ENCODE measurements around the gene NCAM2.

Gene NCAM2

GRCh38 chr21:21114461-21114860 is 116.3 kb downstream of the NCAM2 start:
- H3K4me3 ChIP-seq (ENCODE audit: low read depth, low read length), result no peak overlapping the region
- no peak for TF ChIP-seq CTCF (IDR thresholded peaks at IDR 0.05; ENCODE audit: borderline replicate concordance, insufficient read depth, low read depth, low read length)

GRCh38 chr21:21119091-21119490 is 120.9 kb downstream of the NCAM2 start:
- no peak for TF ChIP-seq CTCF (IDR thresholded peaks at IDR 0.05; ENCODE audit: borderline replicate concordance, insufficient read depth, low read depth, low read length)
- H3K4me3 ChIP-seq (ENCODE audit: low read depth, low read length), result no peak overlapping the region

GRCh38 chr21:21122680-21123079 is 124.5 kb downstream of the NCAM2 start:
- no peak for TF ChIP-seq CTCF (IDR thresholded peaks at IDR 0.05; ENCODE audit: borderline replicate concordance, insufficient read depth, low read depth, low read length)
- no peak overlapping the region for H3K4me3 ChIP-seq (ENCODE audit: low read depth, low read length)

GRCh38 chr21:21132390-21132789 is 134.2 kb downstream of the NCAM2 start:
- TF ChIP-seq CTCF (IDR thresholded peaks at IDR 0.05; ENCODE audit: borderline replicate concordance, insufficient read depth, low read depth, low read length), result no peak
- H3K4me3 ChIP-seq (ENCODE audit: low read depth, low read length), result no peak overlapping the region

- H3K4me3 ChIP-seq (ENCODE audit: low read depth, low read length), result no peak overlapping the region
- TF ChIP-seq CTCF (IDR thresholded peaks at IDR 0.05; ENCODE audit: borderline replicate concordance, insufficient read depth, low read depth, low read length), result no peak
These were observed 139.8 kb downstream of the NCAM2 start for GRCh38 chr21:21137986-21138385.

GRCh38 chr21:21146587-21147373 is 148.6 kb downstream of the NCAM2 start:
- TF ChIP-seq CTCF (IDR thresholded peaks at IDR 0.05; ENCODE audit: borderline replicate concordance, insufficient read depth, low read depth, low read length), result no peak

GRCh38 chr21:21147374-21147745 is 149.2 kb downstream of the NCAM2 start:
- no peak overlapping the region for H3K4me3 ChIP-seq (ENCODE audit: low read depth, low read length)
- no peak for TF ChIP-seq CTCF (IDR thresholded peaks at IDR 0.05; ENCODE audit: borderline replicate concordance, insufficient read depth, low read depth, low read length)

More at GRCh38 chr21:21146587-21147373, 148.6 kb downstream of the NCAM2 start:
- H3K4me3 ChIP-seq (ENCODE audit: low read depth, low read length), result no peak overlapping the region
